Natural killer cell (primary cell): ENCODE data around the gene WDR18. TPM values are rescaled to one million over a fixed set of nuclear protein-coding genes. Genes with fewer than 3 reads are reported as not detected.

Experiments used
- ATAC-seq, 3 donors: fragments of 150-1000 bp in 2 of 3; fragments of 200-7000 bp in 1 of 3; cut with Tn5 transposase; 1 replicate in 1 of 3; 2 replicates in 2 of 3; pipeline ENCODE4 v1.10.0; 2021; ENCODE audit warnings: mild to moderate bottlenecking in 2 of 3, moderate library complexity in 2 of 3
- DNase-seq, 2 donors: peaks; one replicate each; pipeline versions ENCODE4 v3.0.0 to v3.0.0-alpha.2; 2013 to 2021; ENCODE audit warnings: mixed read lengths in 1 of 2
- H3K27ac ChIP-seq: one replicate; pipeline ENCODE4 v1.5.1; 2013; ENCODE audit warnings: mild to moderate bottlenecking, low read length
- H3K27me3 ChIP-seq: one replicate; pipeline ENCODE4 v1.6.1; 2013; ENCODE audit warnings: low read length; ENCODE audit not compliant: control insufficient read depth, insufficient read depth
- H3K36me3 ChIP-seq: one replicate; pipeline ENCODE4 v1.6.1; 2013; ENCODE audit warnings: low read length; ENCODE audit not compliant: control insufficient read depth, insufficient read depth
- H3K4me1 ChIP-seq: one replicate; pipeline ENCODE4 v1.6.1; 2013; ENCODE audit warnings: low read length; ENCODE audit not compliant: control insufficient read depth, insufficient read depth
- H3K4me3 ChIP-seq: one replicate; pipeline ENCODE4 v1.5.1; 2013; ENCODE audit warnings: low read length
- H3K9me3 ChIP-seq: one replicate; pipeline ENCODE4 v1.6.1; 2013; ENCODE audit warnings: low read length; ENCODE audit not compliant: control insufficient read depth, insufficient read depth
- H3K27ac Mint-ChIP-seq, 2 donors: one replicate each; pipeline ENCODE4 v1.8.0; 2022; ENCODE audit warnings: mild to moderate bottlenecking in 2 of 2, mixed read lengths in 2 of 2, moderate library complexity in 1 of 2
- H3K27me3 Mint-ChIP-seq, 2 donors: one replicate each; pipeline ENCODE4 v1.8.0; 2022; ENCODE audit warnings: low read depth in 2 of 2, mixed read lengths in 2 of 2
- H3K36me3 Mint-ChIP-seq: one replicate; pipeline ENCODE4 v1.8.0; 2022; ENCODE audit warnings: mixed read lengths
- H3K4me1 Mint-ChIP-seq, 2 donors: one replicate each; pipeline ENCODE4 v1.8.0; 2022; ENCODE audit warnings: mixed read lengths in 2 of 2
- H3K4me3 Mint-ChIP-seq: one replicate; pipeline ENCODE4 v1.8.0; 2022; ENCODE audit warnings: mild to moderate bottlenecking, moderate library complexity, mixed read lengths
- H3K9me3 Mint-ChIP-seq, 2 donors: one replicate each; pipeline ENCODE4 v1.8.0; 2022; ENCODE audit warnings: mixed read lengths in 2 of 2
- CTCF ChIP-seq: fragments of 200-600 bp; IDR thresholded peaks from one replicate; pipeline ENCODE4 v1.8.0; 2022; ENCODE audit warnings: antibody characterized with exemption
- WGBS: methylation state at CpG from one replicate; pipeline ENCODE4 v1.1.7; 2013; ENCODE audit warnings: missing lambda C conversion rate; ENCODE audit not compliant: insufficient coverage; 5-methylcytosine and 5-hydroxymethylcytosine counted together
- intact Hi-C: fragments of 100-400 bp; cut with micrococcal nuclease; formaldehyde crosslinking; loops from one replicate; pipeline ENCODE4 v1.14.2; 2022
- total RNA-seq, 4 donors: library from RNA; stranded (reverse); fragments of 120-200 nt in 1 of 4; gene quantifications; one replicate each; pipeline versions ENCODE4 v1.2.3 to v1.2.4, GENCODE V29; 2013 to 2022

WDR18 gene
- total RNA-seq, 3 donors from 2014 or later (not counting 1 experiment from before 2014, with no cell fraction given): 17.5 to 25.4 (median 22.7) TPM

GRCh38 chr19:1017115-1017905 is 33.2 kb downstream of the WDR18 start:
- DNase-seq (no peak), ATAC-seq (no peak)
- Mint-ChIP-seq H3K27ac (peak overlapping the region; percentile 57 to 84), H3K36me3 (no peaks in the 10 kb centered on the region), H3K4me1 (peaks cover 24 to 54% of the 10 kb centered on the region in 2 donors), H3K4me3 (peak overlapping the region; percentile 64), H3K27me3 (peaks cover 0 to 3% of the 10 kb centered on the region in 2 donors), H3K9me3 (no peaks in the 10 kb centered on the region)
- Histone ChIP-seq H3K9me3 (no peaks in the 10 kb centered on the region), H3K4me3 (no peak overlapping the region), H3K27ac (no peak overlapping the region), H3K36me3 (peaks cover 26% of the 10 kb centered on the region), H3K4me1 (peaks cover 67% of the 10 kb centered on the region), H3K27me3 (no peaks in the 10 kb centered on the region)
- no peak for TF ChIP-seq CTCF
- WGBS: 69% methylated on average over 24 of the region's 24 CpGs
- intact Hi-C loops: no loop called here

- H3K4me3 Mint-ChIP-seq: peak overlapping the region; percentile 64
- intact Hi-C loops: no loop called here
- Histone ChIP-seq H3K27ac (no peak overlapping the region), H3K9me3 (no peaks in the 10 kb centered on the region), H3K4me1 (peaks cover 69% of the 10 kb centered on the region), H3K4me3 (no peak overlapping the region), H3K27me3 (no peaks in the 10 kb centered on the region), H3K36me3 (peaks cover 21% of the 10 kb centered on the region)
- H3K4me1 Mint-ChIP-seq: peaks cover 24 to 54% of the 10 kb centered on the region in 2 donors
- peak overlapping the region; percentile 57 to 84 for H3K27ac Mint-ChIP-seq
- 96% methylated on average over 9 of the region's 9 CpGs for WGBS
- no peak for TF ChIP-seq CTCF
- H3K36me3 Mint-ChIP-seq: no peaks in the 10 kb centered on the region
- H3K27me3 Mint-ChIP-seq: peaks cover 0 to 3% of the 10 kb centered on the region in 2 donors
- no peaks in the 10 kb centered on the region for H3K9me3 Mint-ChIP-seq
- ATAC-seq (no peak), DNase-seq (no peak)
Measured at GRCh38 chr19:1017906-1018305, 33.8 kb downstream of the WDR18 start.

GRCh38 chr19:1018393-1018792 is 34.2 kb downstream of the WDR18 start:
- Histone ChIP-seq H3K4me3 (no peak overlapping the region), H3K36me3 (peaks cover 17% of the 10 kb centered on the region), H3K4me1 (peaks cover 69% of the 10 kb centered on the region), H3K9me3 (no peaks in the 10 kb centered on the region), H3K27ac (no peak overlapping the region), H3K27me3 (no peaks in the 10 kb centered on the region)
- Mint-ChIP-seq H3K4me1 (peaks cover 24 to 54% of the 10 kb centered on the region in 2 donors), H3K4me3 (peak overlapping the region; percentile 56), H3K9me3 (no peaks in the 10 kb centered on the region), H3K27me3 (peaks cover 0 to 3% of the 10 kb centered on the region in 2 donors), H3K27ac (peak overlapping the region in 1 of 2 donors; percentile 100), H3K36me3 (no peaks in the 10 kb centered on the region)
- TF ChIP-seq CTCF: no peak
- intact Hi-C loops: no loop called here
- ATAC-seq (no peak), DNase-seq (no peak)
- 82% methylated on average over 5 of the region's 5 CpGs for WGBS
